ENCODE measurements around the gene MBD4.

Gene MBD4

GRCh38 chr3:129463094-129463493 is 23.3 kb upstream of the MBD4 start:
- DNase-seq (ENCODE audit: low spot score): no peak

- DNase-seq (ENCODE audit: low spot score): no peak
Observed at GRCh38 chr3:129462361-129462968, 22.7 kb upstream of the MBD4 start.

GRCh38 chr3:129461461-129462146 is 21.9 kb upstream of the MBD4 start:
- DNase-seq (ENCODE audit: low spot score): no peak

- no peak for DNase-seq (ENCODE audit: low spot score)
Observed at GRCh38 chr3:129461022-129461421, 21.3 kb upstream of the MBD4 start.

- DNase-seq (ENCODE audit: low spot score): no peak
Observed at GRCh38 chr3:129460572-129460971, 20.8 kb upstream of the MBD4 start.

GRCh38 chr3:129460155-129460554 is 20.4 kb upstream of the MBD4 start:
- no peak for DNase-seq (ENCODE audit: low spot score)

GRCh38 chr3:129453732-129454131 is 14.0 kb upstream of the MBD4 start:
- DNase-seq (ENCODE audit: low spot score): no peak

- DNase-seq (ENCODE audit: low spot score): peak; percentile 60
Observed at GRCh38 chr3:129449279-129450115, 9.7 kb upstream of the MBD4 start.

GRCh38 chr3:129448186-129448895 is 8.6 kb upstream of the MBD4 start:
- no peak for DNase-seq (ENCODE audit: low spot score)

GRCh38 chr3:129446926-129447325 is 7.2 kb upstream of the MBD4 start:
- no peak for DNase-seq (ENCODE audit: low spot score)

- DNase-seq (ENCODE audit: low spot score): no peak
Observed at GRCh38 chr3:129445471-129445870, 5.7 kb upstream of the MBD4 start.

- DNase-seq (ENCODE audit: low spot score): no peak
Observed at GRCh38 chr3:129442947-129443346, 3.2 kb upstream of the MBD4 start.

- DNase-seq (ENCODE audit: low spot score): no peak
Observed at GRCh38 chr3:129442486-129442885, 2.7 kb upstream of the MBD4 start.

- no peak for DNase-seq (ENCODE audit: low spot score)
Observed at GRCh38 chr3:129441782-129442181, 2.0 kb upstream of the MBD4 start.

- no peak for DNase-seq (ENCODE audit: low spot score)
Observed at GRCh38 chr3:129441215-129441614, 1.5 kb upstream of the MBD4 start.

GRCh38 chr3:129440618-129441190 is 956 bp upstream of the MBD4 start:
- DNase-seq (ENCODE audit: low spot score): no peak

GRCh38 chr3:129439226-129439816 is 427 bp downstream of the MBD4 start:
- DNase-seq (ENCODE audit: low spot score): no peak

GRCh38 chr3:129435367-129435766 is 4.4 kb downstream of the MBD4 start:
- no peak for DNase-seq (ENCODE audit: low spot score)

GRCh38 chr3:129434140-129434539 is 5.6 kb downstream of the MBD4 start:
- no peak for DNase-seq (ENCODE audit: low spot score)

- DNase-seq (ENCODE audit: low spot score): no peak
Observed at GRCh38 chr3:129433565-129433964, 6.2 kb downstream of the MBD4 start.

- no peak for DNase-seq (ENCODE audit: low spot score)
Observed at GRCh38 chr3:129432671-129433070, 7.1 kb downstream of the MBD4 start.

GRCh38 chr3:129432036-129432435 is 7.7 kb downstream of the MBD4 start:
- DNase-seq (ENCODE audit: low spot score): no peak
